ENCODE results near the gene MKLN1. TPM values are rescaled to one million over a fixed set of nuclear protein-coding genes. Genes with fewer than 3 reads are reported as not detected.

The MKLN1 gene
- total and polyA plus RNA-seq, 4 donors, result 7.1 to 48.4 (median 25.5) TPM

DNA sequence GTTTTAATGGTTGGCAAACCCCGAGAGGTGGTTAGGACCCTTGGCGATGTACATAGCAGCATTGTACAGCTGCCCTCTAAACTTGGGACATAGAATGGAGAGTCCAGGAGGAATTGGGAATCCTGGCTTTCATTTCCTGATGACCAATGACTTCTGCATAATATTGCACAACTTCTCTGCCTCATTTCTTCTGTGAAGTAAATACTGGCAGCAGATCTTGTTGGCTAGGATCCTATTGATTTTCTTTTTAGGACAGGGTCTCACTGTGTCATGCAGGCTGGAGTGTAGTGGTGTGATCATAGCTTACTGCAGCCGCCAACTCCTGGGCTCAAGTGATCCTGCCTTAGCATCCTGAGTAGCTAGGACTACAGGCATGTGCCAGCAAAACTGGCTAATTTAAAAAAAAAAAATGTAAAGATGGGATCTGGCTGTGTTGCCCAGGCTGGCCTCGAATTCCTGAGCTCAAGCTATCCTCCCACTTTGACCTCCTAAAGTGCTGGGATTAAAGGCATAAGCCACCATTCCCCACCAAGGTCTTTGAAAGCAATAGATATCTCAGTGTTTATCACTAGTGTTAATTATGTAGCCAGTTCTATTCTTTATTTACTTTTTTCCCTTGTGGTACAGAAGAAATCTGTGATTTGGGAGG lies 170.7 kb downstream of the MKLN1 start (continued):
- TF ChIP-seq, protein P1, sequence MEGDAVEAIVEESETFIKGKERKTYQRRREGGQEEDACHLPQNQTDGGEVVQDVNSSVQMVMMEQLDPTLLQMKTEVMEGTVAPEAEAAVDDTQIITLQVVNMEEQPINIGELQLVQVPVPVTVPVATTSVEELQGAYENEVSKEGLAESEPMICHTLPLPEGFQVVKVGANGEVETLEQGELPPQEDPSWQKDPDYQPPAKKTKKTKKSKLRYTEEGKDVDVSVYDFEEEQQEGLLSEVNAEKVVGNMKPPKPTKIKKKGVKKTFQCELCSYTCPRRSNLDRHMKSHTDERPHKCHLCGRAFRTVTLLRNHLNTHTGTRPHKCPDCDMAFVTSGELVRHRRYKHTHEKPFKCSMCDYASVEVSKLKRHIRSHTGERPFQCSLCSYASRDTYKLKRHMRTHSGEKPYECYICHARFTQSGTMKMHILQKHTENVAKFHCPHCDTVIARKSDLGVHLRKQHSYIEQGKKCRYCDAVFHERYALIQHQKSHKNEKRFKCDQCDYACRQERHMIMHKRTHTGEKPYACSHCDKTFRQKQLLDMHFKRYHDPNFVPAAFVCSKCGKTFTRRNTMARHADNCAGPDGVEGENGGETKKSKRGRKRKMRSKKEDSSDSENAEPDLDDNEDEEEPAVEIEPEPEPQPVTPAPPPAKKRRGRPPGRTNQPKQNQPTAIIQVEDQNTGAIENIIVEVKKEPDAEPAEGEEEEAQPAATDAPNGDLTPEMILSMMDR (IDR thresholded peaks at IDR 0.05; ENCODE audit: low read depth, low read length, missing input control), result no peak
- TF ChIP-seq SP1 (IDR thresholded peaks at IDR 0.05), result peak; percentile 69

DNA sequence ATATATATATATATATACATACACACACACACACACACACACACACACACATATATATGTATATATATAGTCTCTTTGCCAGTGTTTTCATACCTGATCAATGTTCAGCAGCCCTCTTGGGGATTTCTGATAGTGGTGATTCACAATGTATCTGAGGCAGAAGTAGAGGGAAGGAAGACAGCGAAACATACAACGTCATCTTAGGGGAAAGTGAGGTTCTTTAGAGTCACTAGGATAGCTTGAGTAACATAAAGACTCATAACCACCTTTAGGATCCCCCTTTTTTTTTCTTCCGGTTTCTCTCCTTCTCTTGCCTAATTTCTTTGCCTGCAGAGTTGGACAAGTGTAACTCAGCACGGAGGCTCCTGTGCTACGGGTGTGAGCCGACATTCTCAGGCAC lies 172.1 kb downstream of the MKLN1 start:
- no peaks in the 10 kb centered on the region for H3K9me3 ChIP-seq (ENCODE audit: control insufficient read depth in 4 of 4, low read length in 3 of 4)
- no peak overlapping the region for H3K27ac ChIP-seq (ENCODE audit: low read depth in 1 of 2, low read length in 2 of 2)
- H3K4me1 ChIP-seq (ENCODE audit: control insufficient read depth in 4 of 4, insufficient read depth in 4 of 4, low read length in 3 of 4), result peaks cover 12 to 38% (median 18%) of the 10 kb centered on the region in 4 donors
- TF ChIP-seq, protein P2, sequence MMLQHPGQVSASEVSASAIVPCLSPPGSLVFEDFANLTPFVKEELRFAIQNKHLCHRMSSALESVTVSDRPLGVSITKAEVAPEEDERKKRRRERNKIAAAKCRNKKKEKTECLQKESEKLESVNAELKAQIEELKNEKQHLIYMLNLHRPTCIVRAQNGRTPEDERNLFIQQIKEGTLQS (IDR thresholded peaks at IDR 0.05), result no peak
- TF ChIP-seq, protein P3, sequence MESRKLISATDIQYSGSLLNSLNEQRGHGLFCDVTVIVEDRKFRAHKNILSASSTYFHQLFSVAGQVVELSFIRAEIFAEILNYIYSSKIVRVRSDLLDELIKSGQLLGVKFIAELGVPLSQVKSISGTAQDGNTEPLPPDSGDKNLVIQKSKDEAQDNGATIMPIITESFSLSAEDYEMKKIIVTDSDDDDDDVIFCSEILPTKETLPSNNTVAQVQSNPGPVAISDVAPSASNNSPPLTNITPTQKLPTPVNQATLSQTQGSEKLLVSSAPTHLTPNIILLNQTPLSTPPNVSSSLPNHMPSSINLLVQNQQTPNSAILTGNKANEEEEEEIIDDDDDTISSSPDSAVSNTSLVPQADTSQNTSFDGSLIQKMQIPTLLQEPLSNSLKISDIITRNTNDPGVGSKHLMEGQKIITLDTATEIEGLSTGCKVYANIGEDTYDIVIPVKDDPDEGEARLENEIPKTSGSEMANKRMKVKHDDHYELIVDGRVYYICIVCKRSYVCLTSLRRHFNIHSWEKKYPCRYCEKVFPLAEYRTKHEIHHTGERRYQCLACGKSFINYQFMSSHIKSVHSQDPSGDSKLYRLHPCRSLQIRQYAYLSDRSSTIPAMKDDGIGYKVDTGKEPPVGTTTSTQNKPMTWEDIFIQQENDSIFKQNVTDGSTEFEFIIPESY (IDR thresholded peaks at IDR 0.05), result no peak
- no peak for TF ChIP-seq TAF1 (conservative IDR thresholded peaks at IDR 0.05)
- TF ChIP-seq EGR1 (IDR thresholded peaks at IDR 0.05; ENCODE audit: low read depth in 2 of 2), result no peak
- TF ChIP-seq SP1 (IDR thresholded peaks at IDR 0.05), result no peak
- no peak for TF ChIP-seq FOXA2 (IDR thresholded peaks at IDR 0.05)
- TF ChIP-seq, protein P4, sequence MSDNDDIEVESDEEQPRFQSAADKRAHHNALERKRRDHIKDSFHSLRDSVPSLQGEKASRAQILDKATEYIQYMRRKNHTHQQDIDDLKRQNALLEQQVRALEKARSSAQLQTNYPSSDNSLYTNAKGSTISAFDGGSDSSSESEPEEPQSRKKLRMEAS (IDR thresholded peaks at IDR 0.05), result no peak
- TF ChIP-seq, protein P5, sequence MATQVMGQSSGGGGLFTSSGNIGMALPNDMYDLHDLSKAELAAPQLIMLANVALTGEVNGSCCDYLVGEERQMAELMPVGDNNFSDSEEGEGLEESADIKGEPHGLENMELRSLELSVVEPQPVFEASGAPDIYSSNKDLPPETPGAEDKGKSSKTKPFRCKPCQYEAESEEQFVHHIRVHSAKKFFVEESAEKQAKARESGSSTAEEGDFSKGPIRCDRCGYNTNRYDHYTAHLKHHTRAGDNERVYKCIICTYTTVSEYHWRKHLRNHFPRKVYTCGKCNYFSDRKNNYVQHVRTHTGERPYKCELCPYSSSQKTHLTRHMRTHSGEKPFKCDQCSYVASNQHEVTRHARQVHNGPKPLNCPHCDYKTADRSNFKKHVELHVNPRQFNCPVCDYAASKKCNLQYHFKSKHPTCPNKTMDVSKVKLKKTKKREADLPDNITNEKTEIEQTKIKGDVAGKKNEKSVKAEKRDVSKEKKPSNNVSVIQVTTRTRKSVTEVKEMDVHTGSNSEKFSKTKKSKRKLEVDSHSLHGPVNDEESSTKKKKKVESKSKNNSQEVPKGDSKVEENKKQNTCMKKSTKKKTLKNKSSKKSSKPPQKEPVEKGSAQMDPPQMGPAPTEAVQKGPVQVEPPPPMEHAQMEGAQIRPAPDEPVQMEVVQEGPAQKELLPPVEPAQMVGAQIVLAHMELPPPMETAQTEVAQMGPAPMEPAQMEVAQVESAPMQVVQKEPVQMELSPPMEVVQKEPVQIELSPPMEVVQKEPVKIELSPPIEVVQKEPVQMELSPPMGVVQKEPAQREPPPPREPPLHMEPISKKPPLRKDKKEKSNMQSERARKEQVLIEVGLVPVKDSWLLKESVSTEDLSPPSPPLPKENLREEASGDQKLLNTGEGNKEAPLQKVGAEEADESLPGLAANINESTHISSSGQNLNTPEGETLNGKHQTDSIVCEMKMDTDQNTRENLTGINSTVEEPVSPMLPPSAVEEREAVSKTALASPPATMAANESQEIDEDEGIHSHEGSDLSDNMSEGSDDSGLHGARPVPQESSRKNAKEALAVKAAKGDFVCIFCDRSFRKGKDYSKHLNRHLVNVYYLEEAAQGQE (IDR thresholded peaks at IDR 0.05), result no peak
- no peak for TF ChIP-seq YY1 (IDR thresholded peaks at IDR 0.05)
- no peak for TF ChIP-seq JUND (IDR thresholded peaks at IDR 0.05)
- no peak for TF ChIP-seq HNF4G (IDR thresholded peaks at IDR 0.05)
- TF ChIP-seq NR2F2 (IDR thresholded peaks at IDR 0.05), result no peak
- no peak for TF ChIP-seq RXRA (IDR thresholded peaks at IDR 0.05)
- TF ChIP-seq, protein P1 (IDR thresholded peaks at IDR 0.05; ENCODE audit: low read depth, low read length, missing input control), result no peak
- no peak for TF ChIP-seq HNF4A (conservative IDR thresholded peaks at IDR 0.05)
- TF ChIP-seq FOXA1 (IDR thresholded peaks at IDR 0.05), result no peak
- TF ChIP-seq RAD21 (IDR thresholded peaks at IDR 0.05), result no peak
- no peak overlapping the region for H3K4me3 ChIP-seq (ENCODE audit: low read depth in 1 of 3, low read length in 3 of 3)
- H3K27me3 ChIP-seq (ENCODE audit: control insufficient read depth in 4 of 4, insufficient read depth in 4 of 4, low read length in 3 of 4), result no peaks in the 10 kb centered on the region
- peaks cover 0 to 1% (median 0%) of the 10 kb centered on the region in 4 donors for H3K36me3 ChIP-seq (ENCODE audit: control insufficient read depth in 4 of 4, insufficient read depth in 3 of 4, low read depth in 1 of 4, low read length in 3 of 4)
- 98% methylated on average over 6 of the region's 6 CpGs for WGBS
- DNase-seq (ENCODE audit: low spot score), result no peak
- no peak overlapping the region for H3K9ac ChIP-seq (ENCODE audit: low read depth in 1 of 2, low read length in 2 of 2)
